ENCODE measurements around the gene MAP3K8.
"Not testable (repeated sequence)": the region's sequence is repeated elsewhere in the genome, so short reads cannot be mapped to it uniquely, and the experiment has no call there.

The MAP3K8 gene

DNA sequence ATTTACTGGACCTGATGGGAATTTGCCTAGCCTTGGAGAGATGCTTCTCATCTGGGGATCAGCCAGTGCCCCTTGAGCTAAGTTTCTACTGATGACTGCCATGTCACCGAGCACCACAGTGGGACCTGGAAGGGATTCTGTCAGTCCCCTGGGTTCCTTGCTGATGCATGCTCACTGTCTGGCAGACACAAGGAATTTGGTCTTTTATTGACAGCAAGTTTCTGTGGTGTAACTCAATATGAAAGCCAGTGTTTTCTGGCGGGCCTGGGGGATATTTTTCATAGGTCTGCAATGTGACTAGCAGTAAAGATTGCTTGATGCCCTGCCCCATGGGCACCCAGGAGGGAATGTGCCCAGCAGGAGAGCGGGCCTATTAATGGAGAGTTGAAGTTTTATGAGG lies 30.7 kb downstream of the MAP3K8 start:
- no peak for DNase-seq
- Histone ChIP-seq H3K27ac (no peak overlapping the region), H3K4me3 (ENCODE audit: low read depth, low read length) (no peak overlapping the region), H3K27me3 (replicated peaks) (no peaks in the 10 kb centered on the region), H3K36me3 (replicated peaks) (peaks cover 16% of the 10 kb centered on the region)
- in situ Hi-C loops (cut with HindIII; ENCODE audit: low pct_ligation_motif_present, low sequenced_read_pairs) = no loop called here
- TF ChIP-seq, protein P1, sequence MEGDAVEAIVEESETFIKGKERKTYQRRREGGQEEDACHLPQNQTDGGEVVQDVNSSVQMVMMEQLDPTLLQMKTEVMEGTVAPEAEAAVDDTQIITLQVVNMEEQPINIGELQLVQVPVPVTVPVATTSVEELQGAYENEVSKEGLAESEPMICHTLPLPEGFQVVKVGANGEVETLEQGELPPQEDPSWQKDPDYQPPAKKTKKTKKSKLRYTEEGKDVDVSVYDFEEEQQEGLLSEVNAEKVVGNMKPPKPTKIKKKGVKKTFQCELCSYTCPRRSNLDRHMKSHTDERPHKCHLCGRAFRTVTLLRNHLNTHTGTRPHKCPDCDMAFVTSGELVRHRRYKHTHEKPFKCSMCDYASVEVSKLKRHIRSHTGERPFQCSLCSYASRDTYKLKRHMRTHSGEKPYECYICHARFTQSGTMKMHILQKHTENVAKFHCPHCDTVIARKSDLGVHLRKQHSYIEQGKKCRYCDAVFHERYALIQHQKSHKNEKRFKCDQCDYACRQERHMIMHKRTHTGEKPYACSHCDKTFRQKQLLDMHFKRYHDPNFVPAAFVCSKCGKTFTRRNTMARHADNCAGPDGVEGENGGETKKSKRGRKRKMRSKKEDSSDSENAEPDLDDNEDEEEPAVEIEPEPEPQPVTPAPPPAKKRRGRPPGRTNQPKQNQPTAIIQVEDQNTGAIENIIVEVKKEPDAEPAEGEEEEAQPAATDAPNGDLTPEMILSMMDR (IDR thresholded peaks at IDR 0.05; ENCODE audit: low read depth, low read length, missing control alignments) = no peak

DNA sequence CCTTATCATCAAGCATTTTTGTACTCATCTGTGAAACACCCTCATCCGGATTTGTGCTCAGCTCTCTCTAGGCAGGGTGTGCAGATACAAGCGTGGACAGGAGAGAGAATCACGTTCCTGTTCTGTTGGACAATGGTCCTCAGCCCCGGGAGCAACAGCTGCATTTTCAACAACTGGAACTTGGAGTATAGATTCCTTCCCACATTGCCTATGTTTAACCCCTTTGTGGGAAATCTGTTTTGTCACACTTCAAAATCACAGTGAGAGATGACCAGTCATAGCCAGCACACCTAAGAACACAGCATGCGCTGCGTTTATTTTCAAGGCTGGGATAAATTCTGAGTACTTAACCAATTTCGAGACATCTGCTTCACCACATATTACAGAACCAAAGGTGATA lies 32.5 kb downstream of the MAP3K8 start:
- in situ Hi-C loops (cut with HindIII; ENCODE audit: low pct_ligation_motif_present, low sequenced_read_pairs) = no loop called here
- TF ChIP-seq, protein P1 (IDR thresholded peaks at IDR 0.05; ENCODE audit: low read depth, low read length, missing control alignments) = no peak
- Histone ChIP-seq H3K4me3 (ENCODE audit: low read depth, low read length) (no peak overlapping the region), H3K36me3 (replicated peaks) (peaks cover 6% of the 10 kb centered on the region), H3K27ac (no peak overlapping the region), H3K27me3 (replicated peaks) (no peaks in the 10 kb centered on the region)
- DNase-seq = no peak

DNA sequence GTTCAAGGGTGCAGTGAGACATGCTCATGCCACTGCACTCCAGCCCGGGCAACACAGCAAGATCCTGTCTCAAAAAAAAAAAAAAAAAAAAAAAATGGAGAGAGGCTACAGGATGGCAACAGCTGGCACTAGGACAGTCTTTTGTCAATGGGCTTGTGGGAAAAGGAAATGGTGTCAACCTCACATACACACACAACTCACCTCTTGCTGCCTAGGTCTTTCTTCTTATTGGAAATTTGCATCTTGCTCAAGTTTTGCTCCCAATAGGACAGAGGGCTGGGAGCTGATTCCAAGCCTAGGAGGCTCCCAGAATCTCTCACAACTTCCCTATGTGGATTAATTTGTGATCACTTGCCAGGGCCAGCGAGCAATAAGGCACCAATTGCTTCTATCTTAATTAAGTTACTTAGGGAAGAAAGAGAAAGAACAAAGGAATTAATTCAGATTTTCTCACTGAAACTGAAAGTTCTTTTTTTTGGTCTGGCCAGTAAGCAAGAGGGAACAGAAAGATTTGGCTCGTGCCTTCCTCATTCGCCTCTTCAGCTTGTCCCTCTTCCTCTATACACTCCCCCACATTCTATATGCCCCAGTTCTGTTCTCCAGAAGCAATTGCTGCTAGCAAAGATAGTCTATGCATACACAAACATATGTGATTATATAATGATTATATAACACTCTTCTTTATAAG lies 33.8 kb downstream of the MAP3K8 start:
- TF ChIP-seq, protein P1 (IDR thresholded peaks at IDR 0.05; ENCODE audit: low read depth, low read length, missing control alignments) = no peak
- H3K27me3 ChIP-seq (replicated peaks) = no peaks in the 10 kb centered on the region
- DNase-seq = no peak
- H3K36me3 ChIP-seq (replicated peaks) = no peaks in the 10 kb centered on the region
- in situ Hi-C loops (cut with HindIII; ENCODE audit: low pct_ligation_motif_present, low sequenced_read_pairs) = no loop called here
- no peak overlapping the region for H3K4me3 ChIP-seq (ENCODE audit: low read depth, low read length)
- H3K27ac ChIP-seq = no peak overlapping the region

DNA sequence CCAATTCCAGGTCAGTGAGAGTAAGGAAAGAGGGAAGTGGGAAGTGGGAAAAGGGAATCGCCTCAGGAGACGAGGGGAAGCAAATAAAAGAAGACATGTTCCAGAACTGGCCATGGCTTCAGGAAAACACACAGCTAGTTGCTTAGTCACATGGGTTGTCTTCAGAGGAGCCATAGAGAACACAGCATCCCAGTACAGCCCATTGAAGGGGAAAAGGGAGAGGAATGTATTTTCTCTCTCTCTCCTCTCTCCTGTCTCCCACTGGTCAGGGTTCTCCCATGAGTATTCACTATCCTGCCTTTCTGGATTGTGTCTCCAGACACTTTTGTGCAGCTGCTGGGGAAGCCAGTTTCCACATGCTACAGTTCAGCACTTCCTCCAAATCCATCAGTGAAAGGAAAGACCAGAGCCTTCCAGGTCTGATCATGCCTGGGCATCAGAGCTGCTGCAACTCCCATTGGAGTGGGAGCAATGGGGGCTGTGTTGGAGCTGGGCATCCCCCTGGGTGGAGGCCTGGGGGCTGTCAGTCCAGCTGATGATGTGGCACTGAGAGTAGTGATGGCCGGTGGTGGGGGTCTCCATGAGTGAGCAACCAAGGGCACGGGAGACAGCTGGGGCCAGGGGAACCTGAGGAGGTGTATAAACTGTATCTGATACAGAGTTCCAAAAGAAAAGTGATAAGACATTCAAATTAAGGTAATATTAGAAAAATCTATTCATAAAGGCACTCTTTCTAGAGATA lies 38.6 kb downstream of the MAP3K8 start:
- H3K4me3 ChIP-seq (ENCODE audit: low read depth, low read length) = no peak overlapping the region
- H3K27me3 ChIP-seq (replicated peaks) = no peaks in the 10 kb centered on the region
- TF ChIP-seq, protein P1 (IDR thresholded peaks at IDR 0.05; ENCODE audit: low read depth, low read length, missing control alignments) = no peak
- no peaks in the 10 kb centered on the region for H3K36me3 ChIP-seq (replicated peaks)
- in situ Hi-C loops (cut with HindIII; ENCODE audit: low pct_ligation_motif_present, low sequenced_read_pairs) = no loop called here
- no peak overlapping the region for H3K27ac ChIP-seq
- no peak for DNase-seq

DNA sequence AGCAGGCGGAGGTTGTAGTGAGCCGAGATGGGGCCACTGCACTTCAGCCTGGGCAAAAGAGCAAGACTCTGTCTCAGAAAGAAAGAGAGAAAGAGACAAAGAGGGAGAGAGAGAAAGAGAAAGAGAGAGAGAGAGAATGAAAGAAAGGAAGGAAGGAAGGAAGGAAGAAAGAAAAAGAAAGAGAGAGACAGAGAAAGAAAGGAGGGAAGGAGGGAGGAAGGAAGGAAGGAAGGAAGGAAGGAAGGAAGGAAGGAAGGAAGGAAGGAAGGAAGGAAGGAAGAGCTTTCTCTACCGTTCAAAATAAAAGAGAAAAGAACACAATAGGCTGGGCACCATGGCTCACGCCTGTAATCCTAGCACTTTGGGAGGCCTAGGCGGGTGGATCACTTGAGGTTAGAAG lies 41.5 kb downstream of the MAP3K8 start:
- in situ Hi-C loops (cut with HindIII; ENCODE audit: low pct_ligation_motif_present, low sequenced_read_pairs); H3K36me3 ChIP-seq (replicated peaks); DNase-seq; H3K27me3 ChIP-seq (replicated peaks); H3K27ac ChIP-seq; H3K4me3 ChIP-seq (ENCODE audit: low read depth, low read length): not testable (repeated sequence)

DNA sequence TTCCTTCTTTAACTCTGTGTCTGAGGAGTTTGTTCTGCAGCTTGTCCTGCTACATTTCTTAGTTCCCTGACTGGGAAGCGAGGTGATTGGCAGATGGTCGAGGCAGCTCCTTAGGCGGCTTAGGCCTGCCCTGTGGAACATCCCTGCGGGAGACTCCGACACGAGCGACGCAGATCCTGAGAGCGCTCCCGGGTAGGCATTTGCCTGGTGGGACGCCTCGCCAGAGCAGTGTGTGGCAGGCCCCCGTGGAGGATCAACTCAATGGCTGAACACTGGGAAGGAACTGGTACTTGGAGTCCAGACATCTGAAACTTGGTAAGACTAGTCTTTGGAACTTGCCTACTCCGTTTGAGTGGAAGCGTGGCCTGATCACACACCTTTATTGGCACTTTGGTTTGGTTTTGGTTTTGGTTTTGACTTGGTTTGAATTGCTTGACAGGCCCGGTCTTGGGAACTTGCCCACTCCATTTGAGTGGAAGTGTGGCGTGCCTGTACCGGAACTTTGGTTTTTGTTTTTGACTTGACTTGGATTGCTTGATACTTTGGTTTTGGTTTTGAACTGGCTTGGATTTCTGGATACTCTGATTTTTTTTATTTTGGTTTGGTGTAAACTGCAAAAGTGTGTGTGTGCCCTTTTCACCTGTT lies 42.6 kb downstream of the MAP3K8 start:
- TF ChIP-seq, protein P1 (IDR thresholded peaks at IDR 0.05; ENCODE audit: low read depth, low read length, missing control alignments) = no peak
- Histone ChIP-seq H3K27me3 (replicated peaks) (no peaks in the 10 kb centered on the region), H3K27ac (no peak overlapping the region), H3K4me3 (ENCODE audit: low read depth, low read length) (no peak overlapping the region), H3K36me3 (replicated peaks) (no peaks in the 10 kb centered on the region)
- DNase-seq = no peak
- in situ Hi-C loops (cut with HindIII; ENCODE audit: low pct_ligation_motif_present, low sequenced_read_pairs) = no loop called here

DNA sequence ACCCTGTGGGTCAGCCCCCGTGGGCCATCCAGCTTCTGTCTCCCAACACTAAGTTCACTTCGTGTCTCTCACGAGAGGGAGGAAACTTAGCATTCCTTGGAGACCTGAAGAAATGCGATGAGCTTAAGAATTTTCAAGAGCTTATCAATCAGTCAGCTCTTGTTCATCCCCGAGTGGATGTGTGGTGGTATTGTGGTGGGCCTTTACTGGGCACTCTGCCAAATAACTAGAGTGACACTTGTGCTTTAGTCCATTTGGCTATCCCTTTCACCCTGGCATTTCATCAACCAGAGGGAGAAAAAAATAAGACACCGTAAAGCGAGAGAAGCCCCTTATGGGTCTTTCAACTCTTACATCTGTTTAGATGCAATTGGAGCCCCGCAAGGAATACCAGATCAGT lies 45.5 kb downstream of the MAP3K8 start:
- DNase-seq; H3K4me3 ChIP-seq (ENCODE audit: low read depth, low read length); H3K36me3 ChIP-seq (replicated peaks); H3K27ac ChIP-seq; H3K27me3 ChIP-seq (replicated peaks); in situ Hi-C loops (cut with HindIII; ENCODE audit: low pct_ligation_motif_present, low sequenced_read_pairs): not testable (repeated sequence)

All from brain microvascular endothelial cell (primary cell).